HEK293 (cell line): ENCODE data around the gene CAMKK1.

Source experiments
- CTCF ChIP-seq: fragments of 450-650 bp; formaldehyde crosslinking; IDR thresholded peaks from 2 replicates; pipeline ENCODE4 v1.5.1; 2016; ENCODE audit warnings: missing biosample characterization, missing genetic modification characterization
- OSR2 ChIP-seq: fragments of 450-650 bp; formaldehyde crosslinking; IDR thresholded peaks from 2 replicates; pipeline ENCODE4 v1.5.1; 2016; ENCODE audit warnings: missing biosample characterization, missing genetic modification characterization
- ZNF175 ChIP-seq: fragments of 450-650 bp; formaldehyde crosslinking; IDR thresholded peaks from 2 replicates; pipeline ENCODE4 v1.5.1; 2016; ENCODE audit warnings: missing biosample characterization, missing genetic modification characterization
- ZNF274 ChIP-seq, 2 experiments: fragments of 200-500 bp in 1 of 2; fragments of 450-650 bp in 1 of 2; sonication (Bioruptor generic) in 1 of 2; formaldehyde crosslinking in 1 of 2; IDR thresholded peaks; 2 replicates each; pipeline versions ENCODE4 v1.5.1 to v1.6.1; 2014 to 2016; ENCODE audit warnings: borderline replicate concordance in 1 of 2, inconsistent platforms in 1 of 2, low read length in 1 of 2, missing biosample characterization in 1 of 2, missing genetic modification characterization in 1 of 2
- ZNF37A ChIP-seq: fragments of 450-650 bp; IDR thresholded peaks from 2 replicates; pipeline ENCODE4 v1.5.1; 2018; ENCODE audit warnings: missing biosample characterization, missing genetic modification characterization
- TF ChIP-seq, protein P1 (sequence below): fragments of 450-650 bp; formaldehyde crosslinking; IDR thresholded peaks from 2 replicates; pipeline ENCODE4 v1.5.1; 2016; ENCODE audit warnings: missing biosample characterization, missing genetic modification characterization, low read depth
- TF ChIP-seq, protein P2 (sequence below): fragments of 450-650 bp; formaldehyde crosslinking; IDR thresholded peaks from 2 replicates; pipeline ENCODE4 v1.5.1; 2016; ENCODE audit warnings: missing biosample characterization, missing genetic modification characterization, low read depth

GRCh38 chr17:3882276-3882675 is 10.6 kb downstream of the CAMKK1 start:
- TF ChIP-seq, protein P1, sequence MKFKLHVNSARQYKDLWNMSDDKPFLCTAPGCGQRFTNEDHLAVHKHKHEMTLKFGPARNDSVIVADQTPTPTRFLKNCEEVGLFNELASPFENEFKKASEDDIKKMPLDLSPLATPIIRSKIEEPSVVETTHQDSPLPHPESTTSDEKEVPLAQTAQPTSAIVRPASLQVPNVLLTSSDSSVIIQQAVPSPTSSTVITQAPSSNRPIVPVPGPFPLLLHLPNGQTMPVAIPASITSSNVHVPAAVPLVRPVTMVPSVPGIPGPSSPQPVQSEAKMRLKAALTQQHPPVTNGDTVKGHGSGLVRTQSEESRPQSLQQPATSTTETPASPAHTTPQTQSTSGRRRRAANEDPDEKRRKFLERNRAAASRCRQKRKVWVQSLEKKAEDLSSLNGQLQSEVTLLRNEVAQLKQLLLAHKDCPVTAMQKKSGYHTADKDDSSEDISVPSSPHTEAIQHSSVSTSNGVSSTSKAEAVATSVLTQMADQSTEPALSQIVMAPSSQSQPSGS (tag by site-specific recombination) = no peak
- TF ChIP-seq CTCF (tag by site-specific recombination) (no peak), ZNF274 (IDR thresholded peaks at IDR 0.05; ENCODE audit: low read length) (no peak), ZNF274 (tag by site-specific recombination; IDR thresholded peaks at IDR 0.05; ENCODE audit: borderline replicate concordance) (no peak), ZNF37A (no peak), ZNF175 (tag by site-specific recombination) (no peak), OSR2 (tag by site-specific recombination) (no peak)
- TF ChIP-seq, protein P2, sequence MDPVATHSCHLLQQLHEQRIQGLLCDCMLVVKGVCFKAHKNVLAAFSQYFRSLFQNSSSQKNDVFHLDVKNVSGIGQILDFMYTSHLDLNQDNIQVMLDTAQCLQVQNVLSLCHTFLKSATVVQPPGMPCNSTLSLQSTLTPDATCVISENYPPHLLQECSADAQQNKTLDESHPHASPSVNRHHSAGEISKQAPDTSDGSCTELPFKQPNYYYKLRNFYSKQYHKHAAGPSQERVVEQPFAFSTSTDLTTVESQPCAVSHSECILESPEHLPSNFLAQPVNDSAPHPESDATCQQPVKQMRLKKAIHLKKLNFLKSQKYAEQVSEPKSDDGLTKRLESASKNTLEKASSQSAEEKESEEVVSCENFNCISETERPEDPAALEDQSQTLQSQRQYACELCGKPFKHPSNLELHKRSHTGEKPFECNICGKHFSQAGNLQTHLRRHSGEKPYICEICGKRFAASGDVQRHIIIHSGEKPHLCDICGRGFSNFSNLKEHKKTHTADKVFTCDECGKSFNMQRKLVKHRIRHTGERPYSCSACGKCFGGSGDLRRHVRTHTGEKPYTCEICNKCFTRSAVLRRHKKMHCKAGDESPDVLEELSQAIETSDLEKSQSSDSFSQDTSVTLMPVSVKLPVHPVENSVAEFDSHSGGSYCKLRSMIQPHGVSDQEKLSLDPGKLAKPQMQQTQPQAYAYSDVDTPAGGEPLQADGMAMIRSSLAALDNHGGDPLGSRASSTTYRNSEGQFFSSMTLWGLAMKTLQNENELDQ (tag by site-specific recombination) = no peak
